MG63 (cell line): ENCODE data around the gene CCDC74A. TPM values are rescaled to one million over a fixed set of nuclear protein-coding genes. Genes with fewer than 3 reads are reported as not detected.
"Not testable (repeated sequence)": the region's sequence is repeated elsewhere in the genome, so short reads cannot be mapped to it uniquely, and the experiment has no call there.

Experiments used
- DNase-seq: peaks from one replicate; pipeline ENCODE4 v3.0.0-alpha.2; 2020
- H3K27me3 ChIP-seq: fragments of 250-450 bp; sonication (Bioruptor Pico); 2 replicates; pipeline ENCODE4 v1.5.1; 2020; ENCODE audit warnings: mild to moderate bottlenecking, moderate library complexity
- H3K36me3 ChIP-seq: fragments of 250-450 bp; sonication (Bioruptor Pico); 2 replicates; pipeline ENCODE4 v1.5.1; 2020; ENCODE audit warnings: mild to moderate bottlenecking, moderate library complexity
- H3K4me3 ChIP-seq: fragments of 250-450 bp; sonication (Bioruptor Pico); 2 replicates; pipeline ENCODE4 v1.5.1; 2020; ENCODE audit warnings: mild to moderate bottlenecking, moderate library complexity
- H3K9me3 ChIP-seq: fragments of 250-450 bp; sonication (Bioruptor Pico); 2 replicates; pipeline ENCODE4 v1.5.1; 2020; ENCODE audit warnings: mild to moderate bottlenecking, moderate library complexity
- total RNA-seq: library from RNA; depleted of rRNA; stranded (reverse); fragments of >200 nt; shearing (Covaris generic); gene quantifications from 2 replicates; pipeline ENCODE4 v1.2.3, GENCODE V29; 2014; ENCODE audit warnings: low replicate concordance

The CCDC74A gene
- total RNA-seq, 1 experiment from 2014 or later: 6.5 TPM

- H3K9me3 ChIP-seq: no peaks in the 10 kb centered on the region
- H3K36me3 ChIP-seq: no peaks in the 10 kb centered on the region
- DNase-seq: no peak
- no peak overlapping the region for H3K4me3 ChIP-seq
- no peaks in the 10 kb centered on the region for H3K27me3 ChIP-seq
These were observed 8.2 kb upstream of the CCDC74A start for GRCh38 chr2:131519466-131519865.

- H3K4me3 ChIP-seq, H3K27me3 ChIP-seq, H3K36me3 ChIP-seq, H3K9me3 ChIP-seq, DNase-seq: not testable (repeated sequence)
These were observed 7.7 kb upstream of the CCDC74A start for GRCh38 chr2:131519871-131520470.

- H3K36me3 ChIP-seq: no peaks in the 10 kb centered on the region
- no peaks in the 10 kb centered on the region for H3K27me3 ChIP-seq
- H3K4me3 ChIP-seq: no peak overlapping the region
- no peaks in the 10 kb centered on the region for H3K9me3 ChIP-seq
- DNase-seq: no peak
These were observed 7.2 kb upstream of the CCDC74A start for GRCh38 chr2:131520526-131520925.

DNA sequence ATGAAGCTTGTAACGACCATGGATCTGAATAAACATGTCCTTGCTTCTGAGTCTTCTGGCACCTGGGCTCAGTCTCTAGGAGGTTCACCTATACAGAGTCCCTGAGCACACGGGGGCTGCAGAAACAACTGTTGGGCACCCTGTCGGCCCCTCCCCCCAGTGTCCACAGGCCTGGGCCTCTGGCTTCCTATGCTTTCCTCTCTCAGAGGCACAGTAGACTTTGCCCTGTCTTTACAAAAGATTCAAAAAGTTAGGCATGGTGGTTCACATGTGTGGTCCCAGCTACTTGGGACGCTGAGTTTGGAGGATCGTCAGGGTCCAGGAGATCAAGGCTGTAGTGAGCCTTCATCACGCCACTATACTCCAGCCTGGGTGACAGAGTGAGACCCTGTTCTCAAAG lies 6.2 kb upstream of the CCDC74A start:
- H3K9me3 ChIP-seq: not testable (repeated sequence)

DNA sequence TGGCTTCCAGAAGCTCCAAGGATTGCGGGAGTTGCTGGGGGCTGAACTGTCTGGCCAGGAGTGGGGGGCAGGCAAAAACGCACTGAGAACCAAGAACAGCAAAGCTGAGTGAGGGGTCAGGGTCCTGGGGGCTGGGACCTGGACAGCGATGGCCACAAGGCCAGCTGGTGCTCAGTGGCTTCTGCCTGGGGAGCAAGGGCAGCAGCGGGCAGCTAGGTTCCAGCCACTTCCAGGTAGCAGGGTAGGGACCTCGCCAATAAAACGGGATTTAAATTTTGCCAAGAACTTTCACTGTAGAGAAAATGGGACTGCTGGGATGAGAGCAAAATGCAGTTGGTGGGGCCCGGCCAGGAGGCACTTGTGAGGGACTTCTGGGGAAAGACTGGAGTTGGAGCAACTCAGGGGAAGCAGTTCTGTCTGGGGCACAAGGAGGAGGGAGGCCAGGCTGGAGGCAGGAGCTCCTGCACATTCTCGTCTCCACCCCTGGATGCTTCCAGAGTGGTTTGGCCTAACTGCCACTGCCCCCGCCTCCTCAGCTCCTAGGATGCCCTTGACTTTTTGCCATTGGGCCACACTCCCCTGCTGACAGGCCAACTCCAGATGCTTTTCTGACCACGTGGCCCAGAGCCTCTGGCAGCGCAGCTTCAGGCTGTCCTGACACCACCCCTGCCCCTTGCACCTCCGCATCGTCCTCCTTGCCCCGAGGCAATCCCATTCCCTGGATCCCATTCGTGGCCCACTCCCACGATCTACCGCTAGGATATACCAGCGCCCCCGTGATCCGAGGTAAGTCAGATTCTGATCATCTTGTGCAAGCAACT lies 5.5 kb upstream of the CCDC74A start:
- Histone ChIP-seq H3K9me3 (no peaks in the 10 kb centered on the region), H3K27me3 (no peaks in the 10 kb centered on the region), H3K4me3 (no peak overlapping the region), H3K36me3 (no peaks in the 10 kb centered on the region)
- DNase-seq: peak; percentile 20

More for the DNA sequence above, 6.2 kb upstream of the CCDC74A start:
- H3K36me3 ChIP-seq, DNase-seq, H3K4me3 ChIP-seq, H3K27me3 ChIP-seq: not testable (repeated sequence)

DNA sequence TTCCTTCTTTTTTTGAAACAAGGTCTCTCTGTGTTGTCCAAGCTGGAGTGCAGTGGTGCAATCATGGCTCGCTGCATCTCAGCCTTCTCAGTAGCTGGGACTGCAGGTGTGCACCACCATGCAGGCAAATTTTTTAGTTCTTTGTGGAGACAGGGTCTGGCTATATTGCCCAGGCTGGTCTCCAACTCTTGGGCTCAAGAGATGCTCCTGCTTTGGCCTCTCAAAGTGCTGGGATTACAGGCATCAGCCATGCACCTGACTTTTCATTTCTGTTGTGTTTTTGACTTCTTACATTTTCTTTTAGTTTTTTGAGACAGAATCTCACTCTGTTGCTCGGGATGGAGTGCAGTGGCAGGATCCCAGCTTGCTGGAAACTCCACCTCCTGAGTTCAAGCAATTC lies 2.4 kb upstream of the CCDC74A start:
- not testable (repeated sequence) for DNase-seq, H3K9me3 ChIP-seq, H3K4me3 ChIP-seq, H3K36me3 ChIP-seq, H3K27me3 ChIP-seq

DNA sequence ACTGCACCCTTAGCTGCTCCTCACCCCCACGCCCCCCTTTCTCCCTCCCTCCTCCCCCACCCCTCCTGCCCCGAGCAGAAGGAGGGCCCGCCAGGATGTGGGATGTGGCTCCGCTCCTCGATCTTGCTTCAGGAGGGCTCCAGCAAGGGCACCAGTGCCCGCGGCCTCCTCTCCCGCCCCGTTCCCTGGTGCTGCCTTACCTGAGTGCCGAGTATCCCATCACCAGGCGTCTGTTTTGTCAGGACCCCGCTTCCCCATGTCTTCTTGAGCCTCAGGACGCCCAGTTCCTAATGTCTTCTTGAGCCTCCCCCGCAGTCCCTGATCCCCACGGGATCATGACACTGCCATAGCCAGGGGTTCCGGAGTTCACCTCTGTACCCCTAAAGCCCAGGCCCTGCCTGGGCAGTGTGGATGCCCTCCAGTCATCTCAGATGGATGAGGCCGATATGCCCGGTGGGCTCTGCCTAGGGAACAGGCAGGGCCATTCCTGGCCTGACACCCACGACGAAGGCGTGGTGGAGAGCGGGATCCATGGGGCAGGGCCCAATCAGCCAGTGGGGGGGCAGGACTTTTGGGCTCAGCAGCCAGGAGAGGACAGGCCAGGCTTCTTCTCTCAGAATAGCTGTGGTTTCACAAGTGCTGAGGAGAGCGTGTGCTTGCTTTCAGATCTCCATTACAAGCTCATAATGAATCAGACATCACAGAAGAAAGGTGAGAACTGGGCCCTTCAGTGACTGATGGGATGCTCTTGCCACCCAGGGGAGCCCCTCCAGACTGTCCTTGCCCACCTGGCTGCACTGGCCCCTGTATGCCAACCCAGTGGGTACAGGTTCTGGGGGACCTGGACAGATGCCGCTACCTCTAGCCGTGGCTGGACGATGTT lies 1.5 kb downstream of the CCDC74A start:
- not testable (repeated sequence) for H3K9me3 ChIP-seq, DNase-seq, H3K27me3 ChIP-seq, H3K36me3 ChIP-seq, H3K4me3 ChIP-seq

- not testable (repeated sequence) for H3K27me3 ChIP-seq, H3K9me3 ChIP-seq, H3K36me3 ChIP-seq, H3K4me3 ChIP-seq, DNase-seq
These were observed 2.3 kb downstream of the CCDC74A start for GRCh38 chr2:131529864-131530445.

DNA sequence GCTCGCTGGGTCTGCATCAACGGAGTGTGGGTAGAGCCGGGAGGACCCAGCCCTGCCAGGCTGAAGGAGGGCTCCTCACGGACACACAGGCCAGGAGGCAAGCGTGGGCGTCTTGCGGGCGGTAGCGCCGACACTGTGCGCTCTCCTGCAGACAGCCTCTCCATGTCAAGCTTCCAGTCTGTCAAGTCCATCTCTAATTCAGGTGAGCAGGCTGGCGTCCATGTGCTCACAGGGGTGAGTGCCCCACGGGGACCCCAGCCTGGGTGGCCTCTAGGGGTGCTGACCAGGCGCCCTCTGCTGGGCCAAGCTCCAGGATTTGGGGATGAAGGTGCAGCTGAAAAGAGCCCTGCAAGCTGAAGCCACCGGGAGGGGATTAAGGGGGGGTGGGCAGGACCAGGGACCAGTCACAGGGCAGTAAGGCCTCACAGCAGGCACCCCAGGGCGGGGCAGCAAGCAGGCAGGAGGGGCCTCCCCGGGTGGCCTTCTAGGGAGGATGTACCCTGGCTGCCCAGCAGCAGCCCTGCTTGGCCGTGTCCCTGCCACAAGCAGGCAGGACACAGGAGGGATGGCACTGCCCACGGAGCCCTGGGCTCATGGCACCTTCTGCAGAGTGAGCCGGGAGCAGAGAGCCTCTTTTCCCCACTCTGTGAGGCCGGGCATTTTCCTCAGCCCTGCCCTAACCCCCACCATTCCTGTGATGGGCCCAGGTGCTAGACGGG lies 3.1 kb downstream of the CCDC74A start:
- H3K4me3 ChIP-seq, DNase-seq, H3K9me3 ChIP-seq, H3K36me3 ChIP-seq, H3K27me3 ChIP-seq: not testable (repeated sequence)

DNA sequence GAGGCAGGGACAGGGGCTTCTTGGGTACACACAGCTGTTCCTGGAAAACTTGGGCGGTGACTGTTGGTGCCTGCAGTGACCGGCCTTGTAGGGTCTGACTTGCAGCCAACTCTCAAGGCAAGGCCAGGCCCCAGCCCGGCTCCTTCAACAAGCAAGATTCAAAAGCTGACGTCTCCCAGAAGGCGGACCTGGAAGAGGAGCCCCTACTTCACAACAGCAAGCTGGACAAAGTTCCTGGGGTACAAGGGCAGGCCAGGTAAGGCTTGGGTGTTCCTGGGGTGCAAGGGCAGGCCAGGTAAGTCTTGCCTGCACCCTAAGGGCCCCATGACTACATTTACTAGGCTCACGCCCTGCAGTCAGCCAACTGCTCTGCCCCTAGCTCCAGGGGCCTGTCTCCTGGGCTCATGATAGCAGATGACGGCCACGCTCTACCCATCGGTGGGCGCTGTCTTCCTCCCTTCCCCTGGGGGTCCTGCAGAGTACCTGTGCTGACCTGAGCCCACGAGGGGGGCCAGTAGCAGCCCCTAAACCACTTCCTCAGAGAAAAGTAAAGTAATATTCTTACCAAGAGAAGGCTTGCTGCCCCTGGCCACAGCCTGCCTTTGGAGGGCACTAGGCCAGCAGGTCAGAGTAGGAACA lies 4.0 kb downstream of the CCDC74A start:
- not testable (repeated sequence) for H3K27me3 ChIP-seq, DNase-seq, H3K36me3 ChIP-seq, H3K9me3 ChIP-seq, H3K4me3 ChIP-seq

- H3K9me3 ChIP-seq, DNase-seq, H3K27me3 ChIP-seq, H3K4me3 ChIP-seq, H3K36me3 ChIP-seq: not testable (repeated sequence)
These were observed 5.3 kb downstream of the CCDC74A start for GRCh38 chr2:131532723-131533608.

DNA sequence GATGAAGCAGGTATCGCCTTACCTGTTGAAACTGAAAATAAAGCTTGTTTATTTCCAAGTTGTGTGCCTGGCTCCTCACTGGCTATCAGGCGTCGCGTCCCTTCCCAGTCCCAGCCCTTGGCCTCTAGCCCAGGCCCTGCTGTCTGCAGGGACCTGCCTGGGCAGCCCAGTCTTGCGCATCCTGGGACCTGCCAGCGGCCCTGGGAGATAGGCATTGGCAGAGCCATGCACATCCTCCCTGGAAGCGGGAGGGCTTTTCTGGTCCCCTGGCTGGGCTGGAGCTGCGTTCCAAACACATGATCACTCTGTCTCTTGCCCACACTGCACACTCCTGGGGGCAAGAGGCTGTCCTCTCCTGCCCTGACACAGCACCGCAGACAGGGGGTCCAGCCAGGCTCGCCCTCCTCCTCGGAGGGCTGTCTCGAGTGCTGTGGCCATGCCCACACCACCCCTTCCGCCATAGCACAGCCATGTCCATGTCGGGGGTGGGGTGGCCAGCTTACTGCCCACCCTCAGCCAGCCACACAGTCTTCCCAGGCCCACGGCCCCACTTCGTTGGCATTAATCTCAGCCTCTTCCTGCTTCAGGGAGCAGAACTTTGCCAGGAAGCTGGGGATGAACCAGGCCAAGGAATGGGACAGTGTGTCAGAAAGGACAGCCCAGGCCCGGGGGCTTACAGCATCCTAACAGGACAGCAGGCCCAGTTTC lies 6.1 kb downstream of the CCDC74A start:
- not testable (repeated sequence) for DNase-seq, H3K9me3 ChIP-seq, H3K36me3 ChIP-seq, H3K27me3 ChIP-seq, H3K4me3 ChIP-seq

DNA sequence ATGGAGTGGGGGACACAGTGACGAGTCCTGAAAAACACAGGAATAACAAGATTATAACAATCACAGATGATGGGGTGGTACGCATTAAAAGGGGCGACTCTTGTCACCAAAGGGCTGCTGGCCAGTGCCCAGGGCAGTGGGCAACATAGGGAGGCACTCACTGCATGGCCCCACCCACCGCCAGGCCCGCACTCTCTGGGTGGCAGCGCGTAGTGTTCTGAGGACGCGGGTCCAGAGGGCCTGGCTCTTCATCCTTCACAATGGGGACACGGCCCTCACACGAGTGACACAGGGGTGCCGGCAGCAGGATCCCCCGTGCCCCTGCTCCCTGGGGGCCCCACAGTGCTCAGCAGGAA lies 6.6 kb downstream of the CCDC74A start:
- not testable (repeated sequence) for H3K4me3 ChIP-seq, H3K36me3 ChIP-seq, H3K27me3 ChIP-seq, DNase-seq, H3K9me3 ChIP-seq

DNA sequence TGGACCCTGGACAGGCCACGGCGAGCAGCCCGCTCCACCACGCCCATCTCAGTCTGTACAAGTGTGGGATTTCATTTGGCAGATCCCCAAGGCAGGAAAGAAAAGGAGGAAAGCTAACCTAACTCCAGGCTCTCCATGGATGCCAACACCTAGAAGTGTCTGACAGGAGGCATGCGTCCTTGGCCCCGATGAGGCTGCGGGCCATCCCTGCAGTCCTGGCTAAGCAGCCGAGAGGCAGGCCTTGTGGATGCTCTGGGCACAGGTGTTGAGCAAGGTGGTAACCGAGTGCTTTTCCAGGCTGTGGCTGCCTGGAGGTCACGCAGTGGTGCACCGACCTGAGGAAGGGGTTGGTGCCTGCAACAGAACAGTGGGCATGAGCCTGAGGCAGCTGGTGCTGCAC lies 7.3 kb downstream of the CCDC74A start:
- not testable (repeated sequence) for H3K4me3 ChIP-seq, H3K27me3 ChIP-seq, H3K9me3 ChIP-seq, H3K36me3 ChIP-seq, DNase-seq

- H3K27me3 ChIP-seq: no peaks in the 10 kb centered on the region
- H3K4me3 ChIP-seq: no peak overlapping the region
- no peak for DNase-seq
- H3K36me3 ChIP-seq: no peaks in the 10 kb centered on the region
- no peaks in the 10 kb centered on the region for H3K9me3 ChIP-seq
These were observed 7.8 kb downstream of the CCDC74A start for GRCh38 chr2:131535526-131535925.
